GM18511 (cell line): ENCODE data around the gene ATG3.
"Not testable (repeated sequence)": the region's sequence is repeated elsewhere in the genome, so short reads cannot be mapped to it uniquely, and the experiment has no call there.

Experiments
- ATAC-seq: cut with Tn5 transposase; IDR thresholded peaks from one replicate; pipeline ENCODE4 v1.9.1; 2021; ENCODE audit warnings: mild to moderate bottlenecking, moderate library complexity; ENCODE audit not compliant: unreplicated experiment

Gene ATG3

DNA sequence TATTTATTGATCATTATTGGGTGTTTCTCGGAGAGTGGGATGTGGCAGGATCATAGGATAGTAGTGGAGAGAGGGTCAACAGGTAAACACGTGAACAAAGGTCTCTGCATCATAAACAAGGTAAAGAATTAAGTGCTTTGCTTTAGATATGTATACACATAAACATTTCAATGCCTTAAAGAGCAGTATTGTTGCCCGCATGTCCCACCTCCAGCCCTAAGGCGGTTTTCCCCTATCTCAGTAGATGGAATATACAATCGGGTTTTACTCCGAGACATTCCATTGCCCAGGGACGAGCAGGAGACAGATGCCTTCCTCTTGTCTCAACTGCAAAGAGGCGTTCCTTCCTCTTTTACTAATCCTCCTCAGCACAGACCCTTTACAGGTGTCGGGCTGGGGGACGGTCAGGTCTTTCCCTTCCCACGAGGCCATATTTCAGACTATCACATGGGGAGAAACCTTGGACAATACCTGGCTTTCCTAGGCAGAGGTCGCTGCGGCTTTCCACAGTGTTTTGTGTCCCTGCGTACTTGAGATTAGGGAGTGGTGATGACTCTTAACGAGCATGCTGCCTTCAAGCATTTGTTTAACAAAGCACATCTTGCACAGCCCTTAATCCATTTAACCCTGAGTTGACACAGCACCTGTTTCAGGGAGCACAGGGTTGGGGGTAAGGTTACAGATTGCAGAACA lies 2.6 kb upstream of the ATG3 start:
- ATAC-seq, result not testable (repeated sequence)

DNA sequence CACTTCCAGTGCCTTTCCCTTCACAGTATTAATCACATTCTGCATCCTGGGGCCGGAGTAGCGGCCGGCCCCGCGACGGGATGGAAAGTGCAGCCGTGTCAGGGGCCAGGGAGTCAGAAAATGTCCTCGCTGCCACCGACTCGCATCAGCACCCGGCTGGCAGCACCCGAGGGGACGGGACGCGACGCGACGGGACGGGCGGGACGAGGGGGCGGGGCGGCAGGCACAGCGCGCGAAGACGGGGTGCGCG lies 353 bp downstream of the ATG3 start:
- ATAC-seq, result peak; percentile 59

DNA sequence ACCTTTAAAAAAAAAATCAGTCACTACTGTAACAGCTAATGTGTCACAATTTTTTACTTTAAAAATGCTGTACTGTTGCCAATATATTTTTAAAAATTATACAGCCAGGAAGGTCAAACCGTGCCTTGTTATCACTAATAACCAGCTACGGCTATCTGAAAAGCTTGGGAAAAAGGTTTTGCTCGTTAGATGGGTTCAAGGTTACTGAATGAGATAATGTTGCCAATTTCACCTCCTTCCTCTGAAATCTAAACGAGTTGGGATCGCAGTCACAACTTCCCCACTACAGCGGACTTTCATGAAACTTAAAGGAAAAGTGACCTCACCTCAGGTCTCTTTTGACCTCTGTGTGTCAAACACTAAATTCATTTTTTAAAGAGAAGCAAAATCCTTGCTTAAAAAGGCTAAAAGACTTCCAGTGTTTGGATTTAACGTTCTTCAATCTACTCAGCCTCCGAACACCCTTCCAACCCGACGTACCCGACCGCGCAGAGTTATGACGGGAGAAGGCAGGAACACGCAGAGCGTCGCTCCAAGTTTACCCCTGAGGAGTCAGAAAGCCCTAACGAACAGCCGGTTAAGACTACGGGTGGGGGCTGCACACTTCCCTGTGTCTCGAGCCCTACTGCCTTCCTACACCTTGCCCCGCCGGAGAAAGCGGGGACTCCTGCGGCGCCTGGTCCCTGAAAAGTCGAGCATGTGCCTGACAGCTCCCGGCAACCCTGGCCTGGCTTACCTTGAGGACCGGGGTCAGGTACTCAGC lies 860 bp downstream of the ATG3 start:
- ATAC-seq, result peak; percentile 39

DNA sequence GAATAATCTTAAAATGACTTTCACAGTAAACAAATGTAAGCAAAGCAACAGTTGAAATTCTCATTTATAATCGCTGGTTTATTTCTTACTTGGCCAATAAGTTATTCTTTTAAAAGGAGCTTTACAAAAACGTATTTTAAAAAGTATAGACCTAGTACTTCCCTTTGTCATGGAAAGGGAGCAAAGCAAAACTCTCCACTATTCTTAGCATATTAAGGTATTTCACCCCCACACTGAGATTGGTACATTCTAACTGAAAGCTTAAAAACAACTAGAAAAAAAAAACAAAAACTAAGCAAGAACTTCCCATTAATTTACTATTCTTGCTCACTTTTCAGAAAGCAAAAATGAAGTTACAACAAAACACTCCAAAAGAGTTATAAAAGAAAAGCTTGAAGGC lies 1.5 kb downstream of the ATG3 start:
- no peak for ATAC-seq

DNA sequence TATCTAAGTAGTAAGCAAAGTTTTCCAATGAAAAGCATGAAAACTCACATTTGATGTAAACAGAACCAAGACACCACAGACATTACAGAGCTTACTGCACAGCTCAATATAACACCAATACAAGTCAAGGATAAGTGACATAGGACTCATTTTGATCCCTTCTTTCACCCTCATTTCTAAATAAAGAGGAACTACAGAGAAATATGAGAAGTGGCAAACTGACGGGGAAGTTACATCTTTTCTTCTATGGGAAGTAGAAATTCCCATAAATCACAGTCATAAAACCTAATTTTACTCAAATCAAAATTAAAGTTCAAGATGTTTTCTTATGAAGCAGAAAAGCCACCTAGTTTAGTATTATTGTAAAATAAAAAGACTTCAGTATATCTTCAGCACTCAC lies 3.8 kb downstream of the ATG3 start:
- ATAC-seq, result no peak

DNA sequence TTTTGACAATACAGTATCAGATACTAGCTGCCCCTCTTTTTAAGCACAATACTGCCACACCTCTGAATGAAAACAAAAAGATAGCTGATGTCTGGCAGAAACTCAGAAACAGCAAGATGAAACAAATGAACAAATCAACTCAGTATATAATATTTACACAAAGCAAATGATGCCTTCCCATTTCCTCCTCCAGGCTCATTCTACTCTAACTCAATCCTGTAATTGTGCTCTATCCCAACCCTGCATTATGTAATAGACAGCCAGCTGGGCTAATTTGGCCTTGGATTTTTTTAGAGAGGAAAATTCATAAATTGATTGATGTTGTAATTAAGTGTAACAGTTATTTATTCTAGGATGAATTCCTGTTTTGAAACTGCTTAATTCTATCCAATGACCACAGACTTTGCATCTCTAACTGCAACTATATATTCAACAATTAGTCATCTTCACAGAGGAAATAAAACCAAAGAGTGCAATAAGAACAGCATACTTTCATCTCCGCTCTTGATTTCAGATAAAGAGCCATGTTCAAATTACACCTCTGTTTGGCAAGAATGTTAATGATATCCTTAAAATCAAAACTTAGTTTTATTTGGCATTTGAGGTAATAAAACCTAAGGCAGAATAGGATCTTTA lies 6.1 kb downstream of the ATG3 start:
- no peak for ATAC-seq

DNA sequence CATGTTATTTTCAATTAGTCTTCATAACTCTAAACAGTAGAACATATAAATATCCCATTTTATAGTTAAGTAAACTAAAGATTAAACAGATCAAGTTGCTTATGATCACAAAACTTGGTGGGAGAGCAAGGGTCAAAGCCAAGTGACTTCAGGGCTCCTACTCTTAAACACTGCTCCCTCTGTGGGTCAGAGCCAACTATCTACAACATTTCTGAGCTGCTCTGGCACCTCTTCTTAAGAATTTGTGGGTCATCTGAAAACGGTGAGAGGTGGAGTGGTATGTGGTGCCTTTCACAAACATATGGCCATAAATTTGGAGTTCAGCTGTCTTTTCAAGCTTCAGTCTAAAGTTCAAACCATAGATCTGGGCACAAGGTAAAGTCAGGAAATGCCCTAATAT lies 10.9 kb downstream of the ATG3 start:
- ATAC-seq, result no peak

DNA sequence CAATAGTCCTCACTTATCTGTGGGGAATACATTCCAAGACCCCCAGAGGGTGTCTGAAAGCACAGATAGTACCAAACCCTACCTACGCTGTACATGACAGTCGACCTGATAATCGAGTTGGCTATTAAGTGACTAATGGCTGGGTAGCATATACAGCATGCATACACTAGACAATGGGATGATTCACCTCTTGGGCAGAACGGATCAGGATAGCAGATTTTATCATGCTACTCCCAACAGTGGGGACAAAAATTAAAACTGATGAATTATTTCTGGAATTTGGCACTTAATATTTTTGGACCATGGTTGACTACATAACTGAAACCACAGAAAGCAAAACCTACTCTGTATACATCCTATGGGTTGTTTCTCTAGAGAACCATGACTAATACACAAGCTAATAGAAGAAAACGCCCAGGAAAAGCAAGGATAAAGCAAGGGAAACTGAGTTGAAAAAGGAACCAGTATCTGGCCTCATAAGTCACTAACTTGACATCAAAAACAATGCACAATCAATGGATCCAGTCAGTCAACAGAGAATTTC lies 15.5 kb downstream of the ATG3 start:
- no peak for ATAC-seq

DNA sequence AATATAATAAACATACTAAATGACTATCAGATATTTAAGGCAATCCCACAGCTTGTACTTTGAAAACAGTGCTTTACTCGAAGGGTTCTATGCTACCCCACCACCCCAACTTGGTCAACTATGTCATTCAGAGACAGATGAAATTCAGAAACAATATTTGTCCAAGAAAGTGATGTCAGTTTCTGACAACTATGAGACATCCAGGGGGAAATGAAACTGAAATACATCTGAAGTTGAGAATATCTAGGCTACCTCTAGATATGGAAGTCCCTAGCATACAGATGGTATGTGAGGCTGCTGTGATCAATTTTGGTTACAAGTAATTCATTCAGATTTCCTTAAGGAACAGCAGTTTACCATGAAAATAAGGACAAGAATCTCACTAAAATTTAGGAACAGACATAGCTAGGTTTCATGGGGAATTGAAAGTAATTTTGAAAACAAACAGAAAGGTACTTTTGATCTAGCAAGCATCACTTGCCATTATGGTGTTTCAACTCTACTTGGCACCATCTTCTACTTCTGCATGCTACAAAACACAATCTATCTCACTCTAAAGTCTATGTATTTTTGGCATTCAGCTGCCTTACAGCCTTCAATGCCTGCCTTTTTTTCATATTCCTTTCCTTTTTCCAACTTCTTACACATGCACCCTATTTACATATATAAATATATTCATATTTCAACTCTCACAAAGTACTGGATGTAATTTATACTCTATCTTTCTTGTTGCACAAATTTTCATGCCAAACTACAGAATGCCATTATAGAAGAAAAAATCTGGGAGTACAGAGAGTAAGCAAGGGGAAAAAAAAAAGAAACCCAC lies 21.7 kb downstream of the ATG3 start:
- ATAC-seq, result peak; percentile 98

DNA sequence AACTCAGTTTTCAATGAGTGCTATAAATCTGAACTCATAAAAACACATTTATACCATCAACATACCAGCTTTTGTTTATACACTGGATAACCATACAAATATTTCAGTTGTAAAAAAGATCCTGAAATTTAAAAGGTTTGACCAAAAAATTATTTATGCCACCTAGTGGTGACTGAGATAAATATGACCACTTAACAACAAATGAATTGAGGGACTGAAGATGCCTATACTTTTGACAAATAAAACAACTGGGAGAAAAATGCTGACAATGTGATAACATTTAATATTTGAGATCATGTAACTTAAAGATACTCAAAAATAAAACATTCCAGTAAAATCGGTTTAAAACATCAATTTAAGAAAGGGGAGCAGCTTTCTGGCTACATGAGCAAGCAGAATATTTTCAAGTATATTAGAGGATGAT lies 30.4 kb downstream of the ATG3 start:
- no peak for ATAC-seq

DNA sequence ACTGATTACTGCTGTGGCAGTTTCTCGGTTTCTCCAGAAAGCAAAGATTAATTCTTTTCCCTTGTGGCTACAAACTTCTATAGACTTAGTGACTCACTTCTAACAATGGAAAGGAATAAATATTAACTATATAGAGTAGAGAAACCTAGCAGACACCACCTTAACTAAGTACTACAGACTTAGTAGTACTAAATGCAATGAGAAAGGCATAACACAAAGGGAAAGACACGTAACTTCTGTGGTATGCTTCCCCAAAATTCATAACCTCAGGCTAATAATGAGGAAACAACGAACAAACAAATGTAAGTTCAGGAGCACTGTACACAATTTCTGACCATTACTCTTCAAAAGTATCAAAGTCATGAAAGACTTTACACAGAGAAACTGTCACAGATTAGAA lies 31.2 kb downstream of the ATG3 start:
- no peak for ATAC-seq

DNA sequence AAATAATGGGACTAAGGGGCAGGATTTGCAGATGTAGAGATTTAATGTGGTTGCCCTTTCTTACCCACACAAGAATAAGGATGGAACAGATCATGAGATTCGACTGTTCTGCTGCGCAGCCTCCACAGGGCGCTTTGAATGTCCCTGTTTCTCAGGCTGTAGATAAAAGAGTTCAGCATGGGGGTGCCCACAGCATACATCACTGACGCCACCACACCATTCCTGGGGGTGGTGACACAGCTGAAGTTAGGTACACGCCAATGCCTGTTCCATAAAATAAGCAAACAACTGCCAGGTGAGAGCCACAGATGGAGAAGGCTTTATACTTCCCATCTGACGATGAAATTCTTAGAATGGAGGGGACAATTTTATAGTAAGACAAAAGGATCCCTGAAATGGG lies 37.6 kb downstream of the ATG3 start:
- not testable (repeated sequence) for ATAC-seq

DNA sequence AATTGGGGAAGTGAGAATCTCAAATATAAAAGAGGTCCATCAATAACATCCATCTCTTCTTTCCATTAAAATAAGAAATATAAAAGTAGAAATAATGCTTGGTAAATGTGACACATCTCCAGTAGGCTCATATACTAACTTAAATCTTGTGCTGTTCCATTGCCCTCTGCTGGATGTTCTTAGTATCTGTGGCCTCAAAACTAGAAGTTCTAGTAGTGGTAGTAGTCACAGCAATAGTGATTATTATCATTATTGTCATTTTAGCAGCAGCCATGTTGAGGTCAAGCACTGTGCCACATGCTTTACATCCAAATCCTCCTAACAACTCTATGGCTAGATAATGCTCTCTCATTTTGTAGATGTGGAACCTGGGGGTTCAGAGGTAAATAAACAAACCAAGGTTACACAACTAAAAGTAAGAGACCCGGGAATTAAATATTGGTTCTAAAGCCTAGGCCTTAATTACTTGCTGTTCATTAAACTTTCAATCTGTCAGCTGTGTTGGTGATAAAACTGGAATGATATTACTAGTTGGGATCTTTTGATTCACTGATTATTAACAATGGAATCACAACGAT lies 42.2 kb downstream of the ATG3 start:
- peak; percentile 53 for ATAC-seq

DNA sequence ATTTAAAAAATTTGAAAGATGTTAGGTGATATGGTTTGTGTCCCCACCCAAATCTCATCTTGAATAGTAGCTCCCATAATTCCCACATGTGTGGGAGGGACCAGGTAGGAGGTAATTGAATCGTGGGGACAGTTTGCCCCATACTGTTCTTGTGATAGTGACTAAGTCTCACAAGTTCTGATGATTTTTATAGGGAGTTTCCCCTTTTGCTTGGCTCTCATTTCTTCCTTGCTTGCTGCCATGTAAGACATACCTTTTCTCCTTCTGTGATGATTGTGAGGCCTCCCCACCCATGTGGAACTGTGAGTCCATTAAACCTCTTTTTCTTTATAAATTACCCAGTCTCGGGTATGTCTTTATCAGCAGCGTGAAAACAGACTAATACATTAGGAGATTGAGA lies 42.8 kb downstream of the ATG3 start:
- not testable (repeated sequence) for ATAC-seq

DNA sequence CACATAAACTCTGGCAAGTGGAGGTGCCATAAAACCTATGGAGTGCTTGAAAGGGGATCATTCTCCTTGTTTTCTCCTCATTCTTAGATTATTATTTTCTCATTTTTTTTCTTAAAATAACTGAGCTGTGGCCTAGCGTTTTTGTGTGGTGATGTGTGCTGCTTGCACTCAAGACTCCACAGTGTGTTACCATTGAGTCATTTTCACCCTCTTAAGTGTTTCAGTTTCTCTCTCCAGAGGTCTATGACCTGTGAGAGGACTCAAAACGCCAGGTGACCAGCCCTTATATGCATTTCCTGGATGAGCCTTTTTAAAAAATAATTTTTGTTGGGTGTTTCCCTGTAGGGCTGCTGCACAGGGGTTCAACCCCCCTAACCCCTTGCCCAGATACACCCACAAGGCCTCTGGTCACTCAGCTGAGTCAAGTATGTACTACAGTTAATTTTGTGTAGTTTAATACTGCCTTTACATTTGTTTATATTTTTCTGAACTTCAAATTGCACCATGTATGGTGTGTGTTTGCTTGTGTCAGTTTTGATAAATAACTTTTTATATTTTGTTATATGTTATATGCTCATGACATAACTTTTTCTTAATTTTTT lies 47.1 kb downstream of the ATG3 start:
- ATAC-seq, result peak; percentile 100

DNA sequence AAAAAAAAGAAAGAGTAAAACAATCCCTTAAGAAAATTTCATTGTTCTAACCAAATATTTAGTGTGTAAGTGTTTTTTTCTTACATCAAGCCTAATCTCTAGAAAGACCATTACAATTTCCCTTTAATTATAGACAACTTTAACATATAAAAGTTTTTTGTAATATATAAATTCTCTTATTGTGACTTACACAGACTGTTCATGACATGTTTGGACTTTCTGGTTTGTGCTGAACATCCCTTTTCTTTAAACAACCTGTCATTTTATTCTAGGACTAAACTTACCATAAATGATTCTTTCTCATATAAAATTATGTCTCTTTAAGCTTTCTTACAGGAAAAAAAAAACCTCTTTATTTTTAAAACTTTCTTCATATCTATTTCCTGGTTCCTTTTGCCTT lies 49.4 kb downstream of the ATG3 start:
- no peak for ATAC-seq

DNA sequence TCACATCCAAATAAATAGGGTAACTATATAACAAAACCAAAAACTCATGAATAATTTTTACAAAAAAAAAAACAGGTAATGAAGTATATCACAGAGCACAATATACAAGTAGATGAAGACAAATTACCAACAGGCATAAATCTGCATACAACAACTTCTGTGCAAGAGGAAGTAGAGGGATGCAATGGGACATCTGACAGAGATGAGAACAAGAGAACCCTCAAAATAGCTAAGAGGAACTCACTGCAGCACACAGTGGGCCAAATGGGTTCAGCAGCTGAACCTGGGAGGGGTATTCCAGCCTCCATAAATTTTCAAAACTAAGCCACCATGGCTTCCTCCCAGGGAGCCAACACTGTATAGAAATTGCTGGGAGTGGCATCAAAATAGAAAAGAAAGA lies 52.9 kb downstream of the ATG3 start:
- ATAC-seq, result no peak

DNA sequence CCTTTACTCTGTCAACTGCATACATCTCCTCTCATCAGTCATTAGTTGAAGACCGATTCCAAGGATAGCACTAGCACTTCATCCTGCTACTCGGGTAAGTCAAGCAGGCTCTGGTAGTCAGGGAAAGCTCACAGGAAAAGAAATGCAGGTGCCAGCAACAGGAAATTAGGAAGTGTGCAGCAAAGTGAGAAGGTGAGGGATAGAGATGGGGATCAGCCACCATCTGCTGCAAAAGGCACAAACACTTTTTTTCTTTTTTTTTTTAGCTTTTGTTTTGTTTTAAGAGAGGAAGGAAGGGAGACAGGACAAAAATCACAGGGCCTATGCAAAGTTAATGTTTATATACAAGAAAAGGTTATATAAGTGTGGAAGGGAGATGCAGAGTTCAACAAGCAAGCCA lies 53.5 kb downstream of the ATG3 start:
- no peak for ATAC-seq

DNA sequence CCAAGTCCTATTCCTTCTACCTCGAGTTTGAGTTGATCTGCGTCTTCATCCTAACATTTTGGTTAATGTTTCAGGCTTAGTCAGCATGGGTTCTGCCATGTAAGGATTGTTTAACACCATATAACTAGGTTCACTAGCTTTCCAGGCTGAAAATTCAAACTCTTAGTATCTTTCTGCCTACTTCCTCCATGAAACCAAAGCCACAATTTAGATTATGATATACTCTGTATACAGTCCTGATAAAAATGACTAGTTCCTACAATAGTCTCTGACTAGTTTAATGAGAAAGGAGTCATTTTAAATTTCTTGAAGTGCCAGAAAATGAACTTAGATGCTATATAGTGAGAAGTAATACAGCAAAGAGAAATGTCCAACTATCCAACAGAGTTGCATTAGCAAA lies 55.9 kb downstream of the ATG3 start:
- no peak for ATAC-seq

DNA sequence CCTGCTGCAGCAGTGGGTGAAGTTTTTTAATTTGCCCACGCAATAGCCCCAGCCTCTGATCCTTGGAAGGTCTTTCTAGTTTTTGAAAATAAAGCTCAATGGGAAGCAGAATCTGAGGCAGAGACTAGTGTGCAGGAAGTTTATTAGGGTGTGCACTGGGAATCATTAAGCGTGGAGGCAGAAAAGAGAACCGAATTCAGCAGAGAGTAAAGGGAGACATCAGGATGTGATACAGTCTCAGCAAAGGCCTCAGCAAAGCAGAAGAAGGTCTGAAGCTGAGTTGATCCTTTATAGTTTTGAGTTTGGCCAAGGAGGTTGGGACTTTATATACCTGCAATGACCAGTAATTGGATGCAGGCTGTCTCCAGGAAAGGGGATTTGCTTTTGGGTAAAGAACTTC lies 57.6 kb downstream of the ATG3 start:
- ATAC-seq, result no peak
